Vagina (tissue), 2 donors: ENCODE results near the gene CNST.

Experiments
- POLR2A ChIP-seq, 2 donors: fragments of 450-650 bp; IDR thresholded peaks; one replicate each; pipeline ENCODE4 v1.6.1; 2017; ENCODE audit warnings: antibody characterized with exemption in 2 of 2, mild to moderate bottlenecking in 2 of 2, moderate library complexity in 2 of 2
- TF ChIP-seq, protein P1 (sequence below), 3 experiments: fragments of 450-650 bp in 2 of 3; fragments of 200-600 bp in 1 of 3; sonication (generic) in 1 of 3; IDR thresholded peaks; one replicate each; pipeline ENCODE4 v1.5.1; 2017 to 2019; ENCODE audit warnings: antibody characterized with exemption in 3 of 3, mild to moderate bottlenecking in 2 of 3, moderate library complexity in 2 of 3

DNA sequence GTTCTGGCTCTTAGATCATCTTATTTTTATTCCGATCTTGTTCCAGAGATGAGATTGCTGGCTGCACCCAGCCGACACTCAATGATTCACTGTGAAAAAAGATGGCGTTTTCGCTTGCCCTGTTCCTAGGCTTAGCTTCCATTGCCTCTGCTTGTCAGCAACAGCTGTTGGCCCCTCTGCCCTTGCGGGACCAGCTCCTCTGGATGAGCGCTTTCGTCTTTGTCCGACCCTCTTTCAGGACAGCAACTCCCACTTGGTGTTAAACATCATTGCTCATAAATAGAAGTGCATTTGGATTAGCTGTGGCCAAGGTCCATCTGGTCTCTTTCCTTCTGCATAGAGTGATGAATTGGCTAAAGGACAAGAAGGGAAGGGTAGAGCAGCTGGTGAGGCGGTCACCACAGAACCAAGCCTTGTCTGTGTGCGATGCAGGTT is 114.5 kb downstream of the CNST start:
- TF ChIP-seq, protein P1, sequence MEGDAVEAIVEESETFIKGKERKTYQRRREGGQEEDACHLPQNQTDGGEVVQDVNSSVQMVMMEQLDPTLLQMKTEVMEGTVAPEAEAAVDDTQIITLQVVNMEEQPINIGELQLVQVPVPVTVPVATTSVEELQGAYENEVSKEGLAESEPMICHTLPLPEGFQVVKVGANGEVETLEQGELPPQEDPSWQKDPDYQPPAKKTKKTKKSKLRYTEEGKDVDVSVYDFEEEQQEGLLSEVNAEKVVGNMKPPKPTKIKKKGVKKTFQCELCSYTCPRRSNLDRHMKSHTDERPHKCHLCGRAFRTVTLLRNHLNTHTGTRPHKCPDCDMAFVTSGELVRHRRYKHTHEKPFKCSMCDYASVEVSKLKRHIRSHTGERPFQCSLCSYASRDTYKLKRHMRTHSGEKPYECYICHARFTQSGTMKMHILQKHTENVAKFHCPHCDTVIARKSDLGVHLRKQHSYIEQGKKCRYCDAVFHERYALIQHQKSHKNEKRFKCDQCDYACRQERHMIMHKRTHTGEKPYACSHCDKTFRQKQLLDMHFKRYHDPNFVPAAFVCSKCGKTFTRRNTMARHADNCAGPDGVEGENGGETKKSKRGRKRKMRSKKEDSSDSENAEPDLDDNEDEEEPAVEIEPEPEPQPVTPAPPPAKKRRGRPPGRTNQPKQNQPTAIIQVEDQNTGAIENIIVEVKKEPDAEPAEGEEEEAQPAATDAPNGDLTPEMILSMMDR (IDR thresholded peaks at IDR 0.05) = no peak
- no peak for TF ChIP-seq POLR2A (IDR thresholded peaks at IDR 0.05)
